GM12801 (cell line): Measurements from ENCODE around the gene OR5T2.

Experiments
- CTCF ChIP-seq: IDR thresholded peaks from one replicate; pipeline ENCODE4 v1.5.1; 2011; ENCODE audit warnings: control low read depth; ENCODE audit not compliant: insufficient read length; ENCODE audit errors: extremely low read depth

OR5T2 gene

DNA sequence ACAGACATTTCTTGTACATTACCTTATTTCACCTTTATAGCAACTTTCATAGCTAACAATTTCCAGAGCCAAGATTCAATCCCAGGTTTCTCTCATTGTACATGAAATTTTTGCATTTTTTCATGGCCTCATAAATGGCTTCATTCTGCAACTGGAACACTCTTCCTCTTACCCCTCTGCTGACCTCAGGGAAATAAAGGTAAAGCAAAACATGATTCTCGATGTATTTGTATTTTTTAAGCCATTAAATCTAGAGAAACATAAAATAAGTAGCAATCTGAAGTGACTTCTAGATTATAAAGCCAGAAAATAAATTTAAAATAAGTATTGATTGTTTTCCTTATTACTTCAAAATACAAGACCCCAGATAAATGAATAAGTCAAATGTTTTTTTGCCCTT is at the start of gene OR5T2:
TSS of gene OR5T2 (minus strand) at position 101 of the 400 bp plus-strand sequence. CDS start 1,193 bp downstream, outside the sequence.
- no peak for TF ChIP-seq CTCF

- TF ChIP-seq CTCF, result no peak
Measured at GRCh38 chr11:56273854-56274253, 39.8 kb upstream of the OR5T2 start, which contains the start of gene OR5T1. TSS of gene OR5T1 (plus strand) at chr11:56274154. CDS start at chr11:56275639, 1,485 bp downstream.

- no peak for TF ChIP-seq CTCF
Measured at GRCh38 chr11:56271092-56271491, 37.0 kb upstream of the OR5T2 start.

GRCh38 chr11:56251954-56252353 is 17.9 kb upstream of the OR5T2 start, which contains the start of gene OR5T3:
TSS of gene OR5T3 (plus strand) at chr11:56252254. CDS start at chr11:56252254, 0 bp downstream.
- TF ChIP-seq CTCF, result no peak

DNA sequence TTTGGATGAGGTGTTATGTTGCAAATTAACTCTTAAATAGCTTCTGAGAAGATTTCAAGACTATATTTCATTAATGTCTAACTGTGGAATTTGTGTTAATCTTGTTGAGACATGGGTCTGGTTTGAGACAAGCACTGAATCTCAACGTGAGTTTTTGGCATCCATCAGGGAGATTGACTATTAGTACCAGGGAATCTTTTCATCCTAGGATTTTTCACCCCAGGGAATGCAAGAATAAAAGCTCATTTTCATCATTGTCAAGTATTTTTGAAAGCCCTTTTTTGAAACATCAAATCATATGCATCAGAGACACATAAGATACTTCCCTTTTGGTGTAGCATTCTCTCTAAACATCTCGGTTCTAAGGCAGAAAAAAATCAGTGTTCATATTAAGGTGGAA is 19.5 kb downstream of the OR5T2 start:
- no peak for TF ChIP-seq CTCF

DNA sequence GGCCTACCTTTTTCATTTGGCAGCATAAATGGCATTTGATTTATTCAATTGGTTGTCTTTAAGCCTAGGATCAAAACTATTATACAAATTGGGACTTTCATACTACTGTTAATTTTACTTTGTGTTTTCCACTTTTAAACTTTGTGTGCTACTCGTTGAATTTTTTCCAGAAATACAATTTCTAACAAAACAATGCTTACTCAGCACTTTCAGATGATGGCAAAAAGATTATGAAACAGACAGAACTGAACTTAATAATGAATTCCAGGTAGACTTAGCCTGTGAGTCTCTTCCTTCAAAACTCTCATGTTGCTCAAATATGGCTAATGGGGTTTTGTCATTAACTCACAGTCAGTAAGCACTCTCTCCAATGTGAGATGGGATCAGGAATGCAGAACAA is 26.3 kb downstream of the OR5T2 start:
- no peak for TF ChIP-seq CTCF

DNA sequence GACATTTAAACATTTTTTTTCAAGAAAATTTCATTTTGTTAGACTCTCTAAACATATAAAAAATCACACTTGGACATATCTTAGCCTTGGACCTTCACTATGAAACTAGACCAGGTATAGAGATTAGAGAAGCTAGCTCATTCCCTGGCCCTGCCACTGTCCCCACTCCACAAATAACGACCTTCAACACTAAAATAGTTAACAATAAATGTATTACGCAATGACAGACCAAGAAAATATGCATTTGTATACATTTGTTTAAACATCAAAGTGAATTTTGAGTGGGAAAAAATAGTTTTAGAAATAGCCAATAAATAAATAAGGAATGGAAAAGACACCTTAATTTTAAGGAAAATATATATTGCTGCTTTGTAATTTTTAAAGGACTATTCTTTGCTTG is 36.7 kb downstream of the OR5T2 start:
- TF ChIP-seq CTCF, result no peak
